ENCODE data around the gene EGLN3.

Gene EGLN3

DNA sequence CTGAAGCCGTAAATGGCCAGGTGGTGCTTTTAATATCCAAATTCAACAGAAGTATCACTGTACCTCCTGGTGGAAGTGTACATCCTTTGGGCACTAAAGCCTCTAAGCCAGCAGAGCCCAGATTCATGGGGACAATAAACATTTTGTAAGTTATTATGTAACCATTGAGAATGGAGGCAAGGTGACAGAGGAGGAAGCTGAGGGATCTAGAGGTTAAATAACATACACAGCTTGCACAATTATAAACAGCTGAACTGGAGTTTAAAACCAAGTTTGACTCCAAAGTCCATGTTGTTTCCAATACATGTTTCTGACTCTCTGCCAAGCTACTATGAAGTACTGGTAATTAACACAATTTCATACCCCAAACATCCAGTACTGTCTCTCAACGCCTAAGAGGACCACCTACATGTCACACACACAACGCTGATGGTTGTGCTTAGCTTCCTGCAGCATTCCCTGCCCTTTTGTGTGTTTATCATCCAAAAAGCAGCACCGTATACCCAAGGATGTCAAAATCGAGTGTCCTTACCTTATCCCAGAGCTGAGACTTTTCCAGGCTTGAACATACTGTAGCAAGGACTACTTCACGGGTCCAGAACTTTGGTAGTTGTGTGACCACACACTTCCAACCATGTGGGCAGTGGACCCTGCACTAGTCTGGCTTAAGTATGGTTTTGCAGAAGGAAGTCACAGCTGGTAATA is 41.3 kb downstream of the EGLN3 start:
- DNase-seq: no peak

DNA sequence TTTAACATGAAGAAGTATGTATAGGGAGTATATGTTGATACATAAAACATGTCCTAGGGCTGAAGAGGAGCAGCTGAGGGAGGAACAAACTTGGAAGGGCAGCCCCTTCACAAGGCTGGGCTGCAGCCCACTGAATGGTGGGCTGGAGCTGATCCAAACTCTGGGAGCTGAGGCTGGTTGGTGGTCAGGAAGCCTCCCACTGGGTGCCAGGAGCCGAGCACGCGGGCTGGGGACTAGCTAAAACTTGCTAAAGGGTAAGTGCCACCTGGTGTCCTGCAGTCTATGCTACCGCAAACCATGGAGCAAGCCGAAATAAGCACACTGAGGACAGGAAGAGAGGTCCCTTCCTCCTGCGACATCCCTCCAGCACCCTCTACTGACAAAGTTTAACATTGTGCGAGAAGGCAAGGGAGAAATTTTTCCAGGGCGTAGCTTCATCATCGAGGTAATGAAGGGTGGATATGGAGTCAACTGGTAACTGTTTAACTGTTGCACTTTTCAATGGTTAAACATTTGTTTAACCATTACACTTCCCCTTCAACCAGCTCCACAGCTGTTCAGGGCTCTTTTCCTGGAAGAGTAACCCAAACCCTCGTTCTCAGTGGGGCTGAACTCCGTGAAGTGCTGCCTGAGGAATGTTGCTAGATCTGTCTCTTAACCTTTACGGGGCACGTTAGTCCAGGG is 42.2 kb downstream of the EGLN3 start:
- no peak for DNase-seq

DNA sequence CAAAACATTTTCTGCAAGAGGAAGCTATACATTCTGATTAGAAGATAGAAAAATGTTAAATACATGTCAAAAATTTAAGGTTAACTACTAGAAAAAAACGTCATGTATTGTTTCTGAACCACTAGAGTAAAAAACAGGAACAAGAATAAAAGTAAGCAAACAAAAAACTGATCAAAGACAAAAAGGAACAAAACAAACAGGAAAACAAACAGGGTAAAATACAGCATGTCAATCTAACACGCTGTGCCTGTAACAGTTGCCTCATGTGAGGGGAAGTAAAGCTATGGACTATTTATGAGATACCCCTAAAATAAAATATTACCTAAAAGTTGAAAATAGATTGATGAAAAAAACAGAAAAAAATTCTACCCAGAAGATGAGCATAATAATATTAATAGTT is 43.9 kb downstream of the EGLN3 start:
- DNase-seq: no peak

DNA sequence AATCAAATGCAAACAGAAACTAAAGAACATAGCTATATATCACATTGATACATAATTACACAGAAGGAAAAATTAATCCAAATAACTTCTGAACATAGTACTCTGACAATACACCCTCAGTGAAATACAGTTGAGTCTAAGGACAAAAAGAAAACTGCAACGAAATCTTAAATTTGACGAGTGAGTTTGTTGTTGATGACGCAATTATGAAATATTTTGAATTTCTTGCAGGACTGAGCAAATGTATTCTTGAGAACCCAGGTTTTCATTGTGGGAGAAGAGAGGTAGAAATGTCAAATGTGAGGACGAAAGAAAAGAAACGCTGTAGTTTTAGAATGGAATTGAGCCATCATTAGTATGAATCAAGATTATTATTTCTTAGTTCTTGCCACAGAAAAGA is 46.3 kb downstream of the EGLN3 start:
- no peak for DNase-seq

DNA sequence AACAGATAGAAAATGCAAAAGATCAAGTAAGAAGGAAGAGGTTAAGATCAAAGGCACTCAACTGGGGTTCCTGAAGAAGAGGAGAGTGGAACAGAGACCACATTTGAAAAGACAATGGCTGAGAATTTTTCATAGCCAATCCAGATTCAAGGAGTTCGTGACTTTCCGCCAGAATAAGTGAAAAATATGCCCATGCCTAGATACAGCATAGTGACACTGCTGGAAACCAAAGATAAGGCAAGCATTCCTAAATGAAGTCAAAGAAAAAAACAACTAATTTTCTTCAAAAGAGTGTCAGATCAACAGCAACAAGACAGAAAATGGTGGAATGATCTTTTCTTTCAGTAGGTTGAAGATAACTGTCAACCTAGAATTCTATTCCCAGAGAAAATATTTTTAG is 47.5 kb downstream of the EGLN3 start:
- no peak for DNase-seq

DNA sequence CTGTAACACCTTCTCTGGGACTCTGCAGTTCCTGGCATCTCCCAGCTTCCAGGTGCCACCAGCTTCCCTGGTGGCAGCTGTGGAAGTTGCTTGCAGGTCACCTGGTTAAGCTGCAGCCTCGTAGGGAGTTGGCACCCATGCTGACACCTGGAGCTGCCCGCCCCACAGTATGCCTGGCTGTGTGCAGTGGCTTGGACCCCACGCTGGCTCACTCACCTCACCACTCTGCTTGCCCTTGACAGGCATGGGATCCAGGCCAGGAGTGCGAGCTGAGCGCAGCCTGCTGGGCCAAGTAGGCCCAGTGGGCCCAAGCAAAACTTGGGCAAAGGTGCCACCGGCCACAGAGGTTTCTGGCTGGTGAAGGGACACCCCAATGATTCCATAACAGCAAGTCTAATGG is 48.5 kb downstream of the EGLN3 start:
- no peak for DNase-seq

DNA sequence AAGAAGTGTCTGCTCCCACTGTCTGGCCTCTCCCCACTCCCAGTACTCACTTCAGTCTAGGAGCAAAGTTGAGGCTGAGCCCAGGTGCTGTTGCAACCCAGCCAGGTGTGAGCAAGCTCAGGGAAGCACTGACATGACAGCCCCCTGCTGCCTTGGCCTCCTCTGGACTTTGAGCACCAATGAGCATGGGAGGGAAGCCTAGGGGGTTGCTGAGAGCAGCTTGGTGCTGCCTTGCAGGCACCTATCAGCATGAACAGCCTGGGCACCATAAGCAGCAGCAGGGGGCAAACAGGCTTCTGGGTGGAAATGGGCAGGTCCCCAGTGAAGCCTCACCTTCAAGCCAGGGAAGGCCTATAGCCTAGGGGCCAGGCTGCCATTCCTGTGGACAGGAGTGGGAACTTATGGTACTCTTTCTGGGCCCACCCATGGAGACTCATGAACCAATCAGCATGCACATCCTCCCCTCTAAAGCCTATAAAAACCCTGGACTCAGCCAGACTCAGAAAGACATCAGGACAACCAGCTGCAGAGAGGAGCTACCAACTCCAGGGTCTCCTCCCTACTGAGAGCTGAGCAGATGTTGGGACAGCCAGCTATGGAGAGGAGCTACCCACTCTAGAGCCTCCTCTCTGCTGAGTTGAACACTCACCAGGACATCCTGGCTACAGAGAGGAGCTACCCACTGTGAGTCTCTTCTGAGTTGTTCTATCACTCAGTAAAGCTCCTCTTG is 49.3 kb downstream of the EGLN3 start:
- DNase-seq: no peak

DNA sequence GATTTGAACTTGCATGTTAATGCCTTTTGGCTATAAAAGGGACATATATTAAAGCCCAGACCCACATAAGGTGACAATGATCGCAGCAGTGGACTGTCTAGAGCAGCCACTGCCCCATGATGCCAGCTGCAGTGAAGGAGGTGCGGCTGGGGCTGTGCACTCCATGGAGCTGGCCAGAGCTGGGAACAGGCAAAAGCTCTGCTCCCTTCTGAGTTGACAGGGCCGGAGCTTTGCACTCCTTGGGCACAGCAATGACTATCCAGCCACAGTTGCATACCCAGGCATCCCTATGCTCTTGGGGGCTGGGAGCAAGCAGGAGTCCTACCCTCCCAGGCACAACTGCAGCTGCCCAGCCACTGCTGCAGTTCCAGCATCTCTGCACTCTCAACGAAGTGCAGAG is 50.2 kb downstream of the EGLN3 start:
- no peak for DNase-seq

DNA sequence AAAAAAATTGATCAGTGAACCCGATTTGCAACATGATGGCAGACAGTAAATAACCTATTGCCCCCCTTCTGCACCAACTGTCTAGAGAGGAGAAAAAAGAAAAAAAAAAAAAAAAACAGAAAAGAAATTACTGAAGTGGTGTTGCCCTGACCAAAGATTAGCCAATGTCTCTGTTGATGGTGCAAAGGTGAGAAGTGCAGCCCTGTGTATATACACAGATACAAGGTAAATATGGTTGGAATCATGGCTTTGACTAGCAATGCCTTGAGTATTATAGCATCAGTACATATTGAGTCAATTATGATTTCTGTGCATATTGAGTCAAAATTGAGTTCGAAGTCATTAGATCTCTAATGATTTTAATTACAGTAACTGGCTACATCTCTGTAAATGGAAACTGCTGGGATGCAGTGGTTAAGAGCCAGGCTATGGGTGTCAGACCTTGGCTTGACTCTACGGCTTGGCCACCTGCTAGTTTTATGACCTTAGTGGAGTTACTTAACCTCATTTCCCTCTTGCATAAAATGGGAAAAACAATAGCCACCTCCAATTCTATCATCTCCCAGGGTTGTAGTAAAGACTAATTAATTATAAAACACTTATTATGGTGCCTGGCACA is 51.0 kb downstream of the EGLN3 start:
- DNase-seq: no peak

DNA sequence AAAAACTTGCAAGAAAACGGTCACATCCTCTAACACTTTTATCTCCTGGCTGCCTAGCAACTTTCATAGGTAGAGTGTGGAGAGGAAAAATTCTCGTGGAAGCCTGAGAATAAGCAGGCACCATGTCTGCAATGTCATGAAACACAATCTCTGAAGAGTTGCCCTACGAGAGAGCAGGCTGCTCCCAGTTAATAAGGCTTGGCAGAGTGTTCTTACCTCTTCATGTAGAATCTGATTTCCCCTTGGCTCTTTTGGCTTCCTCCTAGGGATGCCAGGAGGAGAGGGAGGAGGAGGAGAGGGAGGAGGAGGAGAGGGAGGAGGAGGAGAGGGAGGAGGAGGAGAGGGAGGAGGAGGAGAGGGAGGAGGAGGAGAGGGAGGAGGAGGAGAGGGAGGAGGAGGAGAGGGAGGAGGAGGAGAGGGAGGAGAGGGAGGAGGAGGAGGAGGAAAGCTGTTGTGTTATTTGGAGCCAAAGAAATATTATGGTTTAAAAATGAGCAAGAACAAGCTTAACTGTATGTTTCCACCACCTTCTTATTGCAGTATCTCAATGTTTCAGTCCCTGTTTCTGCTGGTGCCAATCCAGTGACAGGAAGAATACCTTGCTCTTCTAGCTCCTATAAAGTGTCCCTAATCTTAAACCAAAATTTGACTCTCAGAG is 52.9 kb downstream of the EGLN3 start:
- DNase-seq: no peak

DNA sequence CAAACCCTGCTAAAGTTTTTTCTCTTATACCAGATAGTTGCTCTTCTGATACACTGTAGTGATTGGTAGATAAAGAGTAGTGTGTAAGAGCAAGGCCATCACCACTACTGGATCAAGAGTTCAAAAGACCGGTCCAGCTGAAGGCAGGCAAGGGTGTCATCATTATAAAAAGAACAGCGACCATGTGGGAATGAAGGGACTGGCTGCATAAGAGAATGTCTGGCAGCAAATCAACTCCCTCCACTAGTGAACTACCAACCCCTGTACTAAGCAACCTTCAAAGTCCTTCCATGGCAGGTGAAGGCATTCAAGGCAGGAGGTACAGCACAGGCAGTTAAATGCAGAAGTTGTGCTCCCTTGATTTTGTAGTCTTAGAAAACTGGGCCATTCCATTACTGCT is 53.5 kb downstream of the EGLN3 start:
- DNase-seq: no peak

DNA sequence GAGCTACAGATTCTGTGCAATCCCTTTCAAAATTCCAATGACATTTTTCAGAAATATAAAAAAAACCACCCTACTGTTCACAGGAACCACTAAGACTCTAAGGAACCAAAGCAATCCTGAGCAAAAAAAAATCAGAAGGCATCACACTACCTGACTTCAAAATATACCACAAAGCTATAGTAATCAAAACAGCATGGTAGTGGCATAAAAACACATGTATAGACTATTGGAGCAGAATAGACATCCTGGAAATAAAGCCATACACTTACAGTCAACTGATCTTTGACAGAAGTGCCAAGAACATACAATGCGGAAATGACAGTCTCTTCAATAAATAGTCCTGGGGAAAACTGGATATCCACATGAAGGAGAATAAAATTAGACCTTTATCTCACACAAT is 56.5 kb downstream of the EGLN3 start:
- DNase-seq: no peak

DNA sequence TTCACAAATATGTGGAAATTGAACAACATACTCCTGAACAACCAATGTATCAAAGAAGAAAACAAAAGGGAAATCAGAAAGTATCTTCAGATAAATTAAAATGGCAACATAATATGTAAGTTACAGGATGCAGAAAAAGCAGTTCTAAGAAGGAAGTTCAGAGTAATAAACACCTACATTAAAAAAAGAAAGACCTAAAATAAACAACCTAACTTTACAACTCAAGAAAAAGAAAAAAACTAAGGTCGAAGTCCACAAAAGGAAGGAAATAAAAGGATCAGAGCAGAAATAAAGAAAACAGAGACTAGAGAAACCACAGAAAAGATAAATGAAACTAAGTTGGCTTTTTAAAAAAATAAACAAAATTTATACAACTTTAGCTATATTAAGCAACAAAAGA is 59.2 kb downstream of the EGLN3 start:
- no peak for DNase-seq

DNA sequence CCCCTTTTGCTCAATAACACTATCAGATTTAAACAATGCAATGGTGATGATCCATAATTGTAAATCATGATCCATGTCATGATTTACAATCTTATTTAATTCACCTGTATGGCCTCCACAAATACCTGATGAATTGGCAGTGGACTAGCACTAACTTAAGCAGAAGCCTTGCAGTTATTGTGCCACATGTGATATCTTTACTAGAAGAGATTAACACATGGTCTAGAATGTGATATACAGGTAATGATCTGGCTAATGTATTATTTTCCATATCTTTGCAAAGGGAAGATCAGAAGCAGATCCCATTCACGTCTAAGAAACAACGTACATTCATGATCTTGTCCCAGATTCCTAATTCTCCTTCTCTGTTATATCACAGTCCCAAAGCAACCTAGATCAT is 66.0 kb downstream of the EGLN3 start:
- DNase-seq: no peak

DNA sequence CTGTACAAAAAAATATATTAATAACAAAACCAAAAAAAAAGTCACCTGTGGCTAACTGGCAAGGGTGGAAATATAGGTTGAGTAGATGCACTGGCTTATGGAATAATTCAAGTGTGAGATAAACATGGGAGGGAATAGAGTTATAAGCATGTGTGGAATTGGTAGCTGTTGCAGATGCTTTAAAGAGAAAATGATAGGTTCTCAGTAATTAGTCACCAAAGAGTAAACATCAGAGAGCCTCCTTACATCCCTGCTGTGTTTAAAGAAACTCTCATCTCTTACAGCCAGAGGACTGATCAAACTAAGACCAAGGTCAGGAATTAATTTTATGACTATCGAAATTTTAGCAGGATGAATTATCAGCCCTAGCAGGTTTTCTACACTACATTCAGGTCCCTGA is 70.5 kb downstream of the EGLN3 start:
- no peak for DNase-seq

DNA sequence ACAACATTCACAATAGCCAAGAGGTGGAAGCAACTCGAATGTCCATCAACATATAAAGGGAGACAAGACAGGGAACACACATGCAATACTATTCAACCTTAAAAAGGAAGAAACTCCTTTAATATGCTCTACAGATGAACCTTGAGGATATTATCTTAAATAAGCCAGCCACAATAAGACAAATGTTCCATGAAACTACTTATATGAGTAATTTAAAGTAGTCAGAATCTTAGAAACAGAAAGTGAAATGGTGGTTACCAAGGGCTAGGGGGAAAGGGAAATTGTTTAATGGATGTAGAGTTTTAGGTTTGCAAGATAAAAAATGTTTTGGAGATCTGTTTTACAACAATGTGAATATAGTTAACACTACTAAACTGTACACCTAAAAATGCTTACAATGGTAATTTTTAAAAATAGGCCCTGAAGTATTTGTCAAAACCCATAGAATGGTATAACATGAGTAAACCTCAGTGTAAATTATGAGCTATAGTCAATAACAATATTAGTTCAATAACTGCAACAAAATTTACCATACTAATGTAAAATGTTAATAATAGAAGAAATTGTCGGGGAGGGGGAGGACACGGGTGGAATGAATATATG is 71.1 kb downstream of the EGLN3 start:
- no peak for DNase-seq

DNA sequence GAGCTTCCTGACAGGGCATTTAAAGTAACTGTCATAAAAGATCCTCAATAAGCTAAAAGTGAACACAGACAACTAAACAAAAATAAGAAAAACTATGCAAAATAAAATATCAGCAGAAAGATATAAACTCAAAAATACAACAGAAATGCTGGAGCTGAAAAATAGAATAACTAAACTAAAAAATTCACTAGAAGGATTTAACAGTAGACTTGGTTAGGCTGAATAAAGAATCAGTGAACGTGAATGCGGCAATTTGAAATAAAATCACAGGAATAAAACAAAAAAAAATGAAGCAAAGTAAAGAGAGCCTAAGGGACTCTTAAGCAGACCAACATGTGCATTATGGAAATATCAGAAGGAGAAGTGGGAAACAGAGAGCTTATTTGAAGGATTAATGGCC is 74.6 kb downstream of the EGLN3 start:
- DNase-seq: no peak
